Measurements from ENCODE around the gene DENND6B. TPM values are rescaled to one million over a fixed set of nuclear protein-coding genes. Genes with fewer than 3 reads are reported as not detected.
A peak's percentile ranks its signal among the peaks of the same experiment; 100 is the strongest.

DENND6B gene
- total RNA-seq, 6 donors from 2014 or later: 9.5 to 24.1 (median 12.7) TPM

DNA sequence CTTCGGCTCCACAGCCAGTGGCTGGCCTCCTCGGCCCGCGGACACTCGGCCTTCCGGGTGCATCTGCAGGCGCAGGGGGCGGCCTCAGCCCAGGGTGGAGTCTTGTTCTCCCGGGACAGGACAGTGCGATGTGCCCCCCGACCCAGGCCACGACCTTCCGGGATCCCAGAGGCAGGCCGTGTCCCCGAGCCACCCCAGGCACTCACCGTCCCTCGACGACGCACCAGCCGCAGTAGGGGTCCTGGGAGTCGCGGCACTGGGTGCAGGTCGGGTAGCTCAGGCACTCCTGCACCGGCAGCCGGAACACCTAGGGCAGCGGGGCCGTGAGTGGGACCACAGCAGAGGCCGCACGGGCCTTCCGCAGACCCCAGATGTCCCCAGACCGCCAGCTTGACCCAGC lies 39.1 kb downstream of the DENND6B start:
- ATAC-seq (ENCODE audit: low FRiP score in 2 of 2): no peak
- 60 to 98% methylated on average over 1 to 19 of the region's 31 CpGs for WGBS, 2 donors
- no peak for DNase-seq
- peaks cover 12 to 48% (median 21%) of the 10 kb centered on the region in 4 donors for H3K4me1 ChIP-seq
- no peaks in the 10 kb centered on the region for H3K9me3 ChIP-seq
- H3K4me3 ChIP-seq: no peak overlapping the region
- H3K27me3 ChIP-seq: no peaks in the 10 kb centered on the region
- H3K36me3 ChIP-seq: peaks cover 34 to 81% (median 70%) of the 10 kb centered on the region in 4 donors
- TF ChIP-seq POLR2AphosphoS5 (IDR thresholded peaks at IDR 0.05) (no peak), CTCF (IDR thresholded peaks at IDR 0.05) (no peak), POLR2A (IDR thresholded peaks at IDR 0.05) (no peak), EP300 (IDR thresholded peaks at IDR 0.05) (no peak)
- H3K27ac ChIP-seq: peak overlapping the region in 1 of 4 donors; percentile 53

DNA sequence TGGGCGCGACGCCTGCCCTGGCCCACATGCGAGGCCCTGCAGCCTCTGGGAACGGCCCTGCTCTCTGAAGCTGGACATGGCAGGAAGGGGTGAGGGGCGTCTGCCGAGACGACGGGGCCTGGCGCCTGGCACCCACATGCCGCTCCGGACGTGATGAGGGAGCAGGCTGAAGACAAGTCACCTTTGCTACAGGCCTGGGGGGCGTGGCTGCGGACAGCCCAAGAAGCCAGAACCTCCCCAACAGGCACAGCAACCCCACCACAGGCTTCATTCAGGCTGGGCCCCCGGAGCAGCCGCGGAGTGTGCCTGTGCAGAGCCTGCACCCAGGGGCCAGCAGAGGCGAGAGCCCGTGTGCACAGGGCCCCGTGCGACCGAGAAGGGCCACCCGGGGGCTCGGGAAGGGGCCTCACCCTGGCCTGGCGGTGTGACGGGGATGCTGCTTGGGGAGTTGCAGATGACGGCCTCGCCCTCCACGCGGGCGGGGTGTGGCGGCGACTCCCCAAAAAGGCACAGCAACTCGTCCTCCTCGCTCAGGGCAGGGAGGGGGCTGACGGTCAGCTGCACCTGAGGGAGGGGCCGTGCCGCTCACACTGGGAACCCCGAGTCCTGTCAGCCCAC lies 40.0 kb downstream of the DENND6B start:
- Histone ChIP-seq H3K4me3 (no peak overlapping the region), H3K27ac (peak overlapping the region in 1 of 4 donors; percentile 49), H3K36me3 (peaks cover 34 to 90% (median 79%) of the 10 kb centered on the region in 4 donors), H3K27me3 (no peaks in the 10 kb centered on the region), H3K9me3 (no peaks in the 10 kb centered on the region), H3K4me1 (peaks cover 5 to 48% (median 20%) of the 10 kb centered on the region in 4 donors)
- TF ChIP-seq EP300 (IDR thresholded peaks at IDR 0.05) (no peak), POLR2AphosphoS5 (IDR thresholded peaks at IDR 0.05) (no peak), POLR2A (IDR thresholded peaks at IDR 0.05) (no peak), CTCF (IDR thresholded peaks at IDR 0.05) (no peak)
- ATAC-seq (ENCODE audit: low FRiP score in 2 of 2) (no peak), DNase-seq (no peak)
- 91 to 94% methylated on average over 18 to 34 of the region's 40 CpGs for WGBS, 2 donors

DNA sequence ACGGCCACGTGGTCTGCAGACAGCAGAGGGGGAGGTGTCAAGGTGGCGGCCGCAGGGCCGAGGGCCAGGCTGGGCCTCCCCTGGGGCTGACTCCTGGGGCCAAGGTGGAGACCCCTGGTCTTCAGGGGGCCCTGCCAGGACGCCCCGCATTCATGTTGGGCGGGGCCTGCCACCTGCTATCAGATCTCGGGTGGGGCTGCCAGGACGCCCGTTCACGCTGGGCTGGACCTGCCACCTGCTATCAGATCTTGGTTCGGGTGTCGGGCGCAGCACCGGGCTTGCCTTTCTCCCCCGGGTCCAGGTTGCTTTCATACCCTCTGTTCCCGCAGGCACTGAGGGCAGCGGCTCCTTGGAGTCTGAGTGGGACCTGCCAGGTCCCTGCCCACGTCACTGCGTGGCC lies 40.5 kb downstream of the DENND6B start:
- peak overlapping the region in 2 of 4 donors; percentile 42 to 49 for H3K27ac ChIP-seq
- no peaks in the 10 kb centered on the region for H3K9me3 ChIP-seq
- ATAC-seq (ENCODE audit: low FRiP score in 2 of 2) (no peak), DNase-seq (no peak)
- peaks cover 36 to 95% (median 84%) of the 10 kb centered on the region in 4 donors for H3K36me3 ChIP-seq
- H3K27me3 ChIP-seq: no peaks in the 10 kb centered on the region
- TF ChIP-seq POLR2A (IDR thresholded peaks at IDR 0.05): no peak
- no peak for TF ChIP-seq EP300 (IDR thresholded peaks at IDR 0.05)
- no peak for TF ChIP-seq CTCF (IDR thresholded peaks at IDR 0.05)
- no peak for TF ChIP-seq POLR2AphosphoS5 (IDR thresholded peaks at IDR 0.05)
- 92 to 96% methylated on average over 8 to 21 of the region's 21 CpGs for WGBS, 2 donors
- H3K4me3 ChIP-seq: no peak overlapping the region
- H3K4me1 ChIP-seq: peaks cover 2 to 48% (median 19%) of the 10 kb centered on the region in 4 donors

DNA sequence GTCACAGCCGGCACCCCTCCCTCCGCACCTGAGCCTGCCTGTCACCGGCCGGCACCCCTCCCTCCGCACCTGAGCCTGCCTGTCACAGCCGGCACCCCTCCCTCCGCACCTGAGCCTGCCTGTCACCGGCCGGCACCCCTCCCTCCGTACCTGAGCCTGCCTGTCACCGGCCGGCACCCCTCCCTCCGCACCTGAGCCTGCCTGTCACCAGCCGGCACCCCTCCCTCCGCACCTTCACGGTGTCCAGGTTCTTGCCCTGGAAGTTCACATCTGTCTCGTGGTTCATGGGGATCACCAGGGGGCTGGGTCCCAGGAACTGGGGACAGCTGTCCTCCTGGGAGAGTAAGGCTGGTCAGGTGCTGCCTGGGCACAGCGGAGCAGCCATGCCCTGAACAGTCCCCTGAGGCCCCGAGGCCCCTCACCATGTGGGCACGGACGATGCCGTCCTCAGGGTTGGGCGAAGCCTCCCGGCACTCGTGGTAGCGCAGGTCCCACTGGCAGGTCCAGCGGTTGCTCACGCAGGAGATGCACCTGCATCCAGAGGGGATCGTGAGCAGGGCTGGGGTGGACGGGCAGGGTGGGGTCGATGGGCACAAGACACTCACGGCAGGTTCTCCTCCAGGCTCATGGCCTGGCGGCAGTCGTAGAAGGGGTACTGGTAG lies 41.1 kb downstream of the DENND6B start:
- Histone ChIP-seq H3K4me1 (peaks cover 2 to 45% (median 18%) of the 10 kb centered on the region in 4 donors), H3K4me3 (no peak overlapping the region), H3K27ac (peak overlapping the region in 2 of 4 donors; percentile 42 to 49), H3K9me3 (no peaks in the 10 kb centered on the region), H3K36me3 (peaks cover 42 to 95% (median 90%) of the 10 kb centered on the region in 4 donors), H3K27me3 (no peaks in the 10 kb centered on the region)
- ATAC-seq (ENCODE audit: low FRiP score in 2 of 2) (no peak), DNase-seq (no peak)
- TF ChIP-seq CTCF (IDR thresholded peaks at IDR 0.05) (no peak), EP300 (IDR thresholded peaks at IDR 0.05) (no peak), POLR2AphosphoS5 (IDR thresholded peaks at IDR 0.05) (no peak), POLR2A (IDR thresholded peaks at IDR 0.05) (no peak)
- 95 to 98% methylated on average over 8 to 22 of the region's 34 CpGs for WGBS, 2 donors
